LNCAP (cell line): Measurements from ENCODE around the gene XPO6.

ENCODE experiments used
- TF ChIP-seq, protein P1 (sequence below): fragments of 450-650 bp; IDR thresholded peaks from 2 replicates; pipeline ENCODE4 v1.5.1; 2017; ENCODE audit warnings: mild to moderate bottlenecking

The XPO6 gene

DNA sequence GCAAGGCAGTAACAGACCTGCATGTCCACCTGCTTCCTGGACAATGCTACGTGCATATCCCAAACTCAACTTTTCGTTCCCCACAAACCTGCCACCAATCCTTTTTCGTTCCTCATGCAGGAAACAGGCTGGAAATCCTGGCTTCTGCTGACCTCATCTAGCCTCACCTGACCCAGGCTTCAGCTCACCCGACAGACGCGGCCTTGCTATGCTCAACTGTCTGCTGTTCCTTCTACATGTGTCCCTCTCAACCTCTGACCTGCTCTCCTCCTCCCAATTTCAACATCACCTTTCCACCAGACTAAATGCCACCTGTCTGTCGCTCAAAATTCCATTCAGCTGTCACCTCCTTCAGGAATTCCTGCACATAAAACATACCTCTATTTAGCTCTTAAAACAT, 44.5 kb downstream of the XPO6 start:
- TF ChIP-seq, protein P1, sequence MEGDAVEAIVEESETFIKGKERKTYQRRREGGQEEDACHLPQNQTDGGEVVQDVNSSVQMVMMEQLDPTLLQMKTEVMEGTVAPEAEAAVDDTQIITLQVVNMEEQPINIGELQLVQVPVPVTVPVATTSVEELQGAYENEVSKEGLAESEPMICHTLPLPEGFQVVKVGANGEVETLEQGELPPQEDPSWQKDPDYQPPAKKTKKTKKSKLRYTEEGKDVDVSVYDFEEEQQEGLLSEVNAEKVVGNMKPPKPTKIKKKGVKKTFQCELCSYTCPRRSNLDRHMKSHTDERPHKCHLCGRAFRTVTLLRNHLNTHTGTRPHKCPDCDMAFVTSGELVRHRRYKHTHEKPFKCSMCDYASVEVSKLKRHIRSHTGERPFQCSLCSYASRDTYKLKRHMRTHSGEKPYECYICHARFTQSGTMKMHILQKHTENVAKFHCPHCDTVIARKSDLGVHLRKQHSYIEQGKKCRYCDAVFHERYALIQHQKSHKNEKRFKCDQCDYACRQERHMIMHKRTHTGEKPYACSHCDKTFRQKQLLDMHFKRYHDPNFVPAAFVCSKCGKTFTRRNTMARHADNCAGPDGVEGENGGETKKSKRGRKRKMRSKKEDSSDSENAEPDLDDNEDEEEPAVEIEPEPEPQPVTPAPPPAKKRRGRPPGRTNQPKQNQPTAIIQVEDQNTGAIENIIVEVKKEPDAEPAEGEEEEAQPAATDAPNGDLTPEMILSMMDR: no peak

DNA sequence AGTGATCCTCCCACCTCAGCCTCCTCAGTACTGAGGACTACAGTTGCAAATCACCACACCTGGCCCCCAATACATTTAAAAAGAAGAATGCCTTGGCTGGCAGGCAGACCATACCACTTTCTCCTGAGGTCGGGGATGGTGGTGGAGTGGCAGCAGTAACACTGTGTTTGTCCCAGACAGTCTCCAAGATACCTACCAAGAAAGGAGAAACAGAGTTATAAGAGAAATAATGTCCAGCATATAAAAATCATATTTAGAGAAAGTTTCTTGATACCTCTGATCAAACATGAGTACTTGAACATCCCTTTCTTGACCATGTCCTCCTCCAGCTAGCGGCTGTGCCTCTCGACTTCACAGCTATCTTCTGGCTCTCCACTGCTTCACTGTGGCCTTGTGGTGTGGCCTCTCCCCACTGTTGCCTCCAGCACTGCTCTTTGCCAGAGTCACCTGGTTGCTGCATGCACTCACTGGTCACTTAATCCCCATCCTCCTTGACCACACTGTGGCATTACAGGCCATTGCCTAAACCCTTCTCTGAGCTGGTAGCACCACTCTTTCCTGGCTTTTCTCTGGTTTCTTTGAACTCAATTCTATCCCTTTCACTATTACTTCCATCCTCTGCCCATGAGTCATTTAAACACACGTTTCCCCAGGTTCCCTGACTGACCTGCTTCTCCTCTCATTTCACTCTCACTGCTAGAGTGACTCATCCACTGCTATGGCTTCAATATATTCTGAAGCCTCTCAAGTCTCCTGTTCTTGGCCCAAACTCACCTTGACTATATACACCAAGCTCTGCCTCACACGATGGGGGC, 45.2 kb downstream of the XPO6 start:
- TF ChIP-seq, protein P1: no peak

DNA sequence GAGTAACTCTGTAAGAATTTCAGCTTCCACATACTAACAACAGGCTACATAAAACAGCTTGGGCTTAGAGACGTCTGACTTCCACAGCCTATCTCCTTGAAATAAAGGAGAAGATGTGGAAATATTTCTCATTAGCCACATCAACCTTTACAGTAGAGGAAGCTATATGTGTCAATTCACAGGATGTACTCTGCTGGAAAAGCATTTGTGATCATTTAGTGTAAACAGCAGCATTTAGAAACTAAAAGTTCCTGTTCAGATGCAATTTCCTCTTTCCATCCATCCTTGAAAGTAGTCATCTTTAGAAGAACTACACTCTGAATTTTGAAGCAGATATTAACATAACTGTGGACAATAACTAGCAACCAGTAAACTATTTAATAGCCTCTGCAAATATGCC, 46.2 kb downstream of the XPO6 start:
- TF ChIP-seq, protein P1: no peak

DNA sequence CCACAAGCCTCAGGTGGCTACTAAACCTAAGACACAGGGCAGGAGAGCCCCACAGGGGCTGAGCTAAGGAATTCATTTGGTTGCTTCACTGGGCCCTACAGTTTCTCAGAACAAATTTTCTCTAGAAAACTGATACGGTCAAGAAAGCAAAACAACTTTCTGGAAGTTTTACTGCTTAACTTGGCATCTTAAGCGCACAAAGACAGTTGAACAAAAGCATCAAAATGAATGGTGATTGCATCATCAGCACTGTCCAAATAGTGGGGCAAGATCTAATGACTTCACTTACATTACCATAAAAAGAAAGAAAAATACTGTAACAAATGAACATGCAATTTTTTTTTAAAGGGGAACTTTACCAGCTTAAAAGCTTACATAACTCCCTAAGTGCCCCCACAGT, 47.6 kb downstream of the XPO6 start:
- TF ChIP-seq, protein P1: no peak

DNA sequence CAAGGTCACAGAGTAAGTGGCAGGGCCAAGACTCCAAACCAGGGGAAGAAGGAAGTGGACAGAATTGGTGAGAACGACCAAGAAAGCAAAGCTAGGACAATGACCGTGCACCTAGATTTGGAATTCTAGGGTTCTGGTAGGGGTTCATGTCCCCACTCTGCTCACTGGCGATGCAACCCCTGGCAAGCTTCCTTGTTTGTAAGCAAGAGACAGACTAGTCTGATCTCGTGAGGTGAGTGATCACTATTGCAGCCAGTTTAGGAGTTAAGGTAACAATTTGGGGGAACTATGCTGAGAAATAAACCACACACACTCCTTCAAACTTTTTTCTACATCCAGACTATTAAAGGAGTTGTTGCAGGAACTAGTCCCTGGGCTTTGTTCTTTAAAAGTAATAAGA, 48.1 kb downstream of the XPO6 start:
- TF ChIP-seq, protein P1: no peak

DNA sequence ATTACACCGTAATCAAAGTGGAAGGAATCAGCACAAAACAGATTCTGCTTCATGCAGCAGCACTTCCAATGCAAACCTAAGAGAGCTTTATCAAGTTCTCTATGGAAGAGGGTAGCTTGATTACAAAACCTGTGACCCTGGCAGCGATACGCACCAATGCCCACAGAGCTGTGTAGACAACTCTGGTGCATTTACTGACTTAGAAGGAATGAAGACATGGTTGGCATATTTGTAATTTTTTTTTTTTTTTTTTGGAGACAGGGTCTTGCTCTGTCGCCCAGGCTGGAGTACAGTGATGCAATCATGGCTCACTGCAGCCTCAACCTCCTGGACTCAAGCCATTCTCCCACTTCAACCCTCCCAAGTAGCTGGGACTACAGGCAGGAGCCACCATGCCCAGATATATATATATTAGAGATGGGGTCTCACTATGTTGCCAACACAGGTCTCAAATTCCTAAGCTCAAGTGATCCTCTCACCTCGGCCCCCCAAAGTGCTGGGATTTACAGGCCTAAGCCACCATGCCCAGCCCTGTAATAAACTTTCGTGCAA, 49.4 kb downstream of the XPO6 start:
- TF ChIP-seq, protein P1: no peak

DNA sequence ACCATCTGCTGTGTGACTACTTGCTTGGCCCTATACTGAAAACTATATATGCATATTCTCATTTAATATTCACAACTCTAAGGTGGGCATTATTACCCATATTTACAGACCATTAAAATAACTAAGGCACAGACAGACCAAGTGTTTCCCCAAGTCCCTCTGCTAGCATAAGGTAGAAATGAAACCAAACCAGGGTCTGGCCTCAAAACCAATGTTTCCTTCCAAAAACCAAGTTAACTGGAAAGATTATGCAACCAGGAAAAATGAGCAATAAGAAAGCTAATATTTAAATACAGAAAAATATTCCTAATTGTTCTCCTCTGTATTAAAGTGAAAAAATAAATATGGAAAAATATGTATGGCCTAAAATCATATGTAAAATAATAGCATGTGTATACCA, 50.1 kb downstream of the XPO6 start:
- TF ChIP-seq, protein P1: no peak
